ENCODE data around the gene ITSN1. TPM values are rescaled to one million over a fixed set of nuclear protein-coding genes. Genes with fewer than 3 reads are reported as not detected.
A peak's percentile ranks its signal among the peaks of the same experiment; 100 is the strongest.

The ITSN1 gene
- total and polyA plus RNA-seq, 2 of the 13 experiments (the other 11 are each of a cell fraction or from before 2014, with no cell fraction given), result 26.1 to 33.8 TPM

GRCh38 chr21:33641352-33642026 is 812 bp upstream of the ITSN1 start, which contains the start of gene CRYZL1 (continued):
- TF ChIP-seq NR2C2 (CRISPR knock-in tag; IDR thresholded peaks at IDR 0.05; ENCODE audit: borderline replicate concordance) (peak; percentile 62; the same call in 1 of the 2 replicates), ATF1 (CRISPR knock-in tag; IDR thresholded peaks at IDR 0.05) (peak; percentile 75), ZNF891 (CRISPR knock-in tag; IDR thresholded peaks at IDR 0.05) (peak; percentile 89), ZNF768 (CRISPR knock-in tag; IDR thresholded peaks at IDR 0.05) (peak; percentile 29; the same call in 1 of the 2 replicates), SOX13 (IDR thresholded peaks at IDR 0.05) (no peak), SOX13 (CRISPR knock-in tag; conservative IDR thresholded peaks at IDR 0.05 in 1 of 2, IDR thresholded peaks at IDR 0.05 in 1 of 2) (peak in 1 of 2 experiments; percentile 4; a peak in 1 of 4 replicates), ATF6 (CRISPR knock-in tag; conservative IDR thresholded peaks at IDR 0.05) (no peak), ZNF572 (CRISPR knock-in tag; IDR thresholded peaks at IDR 0.05) (no peak), ATF2 (CRISPR knock-in tag; IDR thresholded peaks at IDR 0.05) (0 out of 2 replicates have a peak, but pooled peaks have one; percentile 18), MEIS1 (CRISPR knock-in tag; IDR thresholded peaks at IDR 0.05; ENCODE audit: borderline replicate concordance) (0 out of 2 replicates have a peak, but pooled peaks have one; percentile 59), ZNF350 (CRISPR knock-in tag; IDR thresholded peaks at IDR 0.05; ENCODE audit: borderline replicate concordance, low read depth) (peak; percentile 70; the same call in 1 of the 2 replicates), NFYC (CRISPR knock-in tag; IDR thresholded peaks at IDR 0.05) (peak; percentile 90), DNMT3B (CRISPR knock-in tag; conservative IDR thresholded peaks at IDR 0.05) (0 out of 2 replicates have a peak, but pooled peaks have one; percentile 85), ZNF513 (CRISPR knock-in tag; conservative IDR thresholded peaks at IDR 0.05) (no peak), SP1 (IDR thresholded peaks at IDR 0.05) (no peak; the same call in 1 of the 2 replicates), SP1 (CRISPR knock-in tag; IDR thresholded peaks at IDR 0.05) (peak; percentile 89), TFDP2 (CRISPR knock-in tag; IDR thresholded peaks at IDR 0.05) (peak; percentile 51), SPEN (CRISPR knock-in tag; IDR thresholded peaks at IDR 0.05; ENCODE audit: low read depth) (peak; percentile 90), ZFP90 (CRISPR knock-in tag; IDR thresholded peaks at IDR 0.05; ENCODE audit: borderline replicate concordance) (0 out of 2 replicates have a peak, but pooled peaks have one; percentile 33), DRAP1 (CRISPR knock-in tag; IDR thresholded peaks at IDR 0.05) (peak; percentile 82), PITX1 (CRISPR knock-in tag; IDR thresholded peaks at IDR 0.05) (no peak)
